Measurements from ENCODE around the gene CRLF3.
"Not testable (repeated sequence)": the region's sequence is repeated elsewhere in the genome, so short reads cannot be mapped to it uniquely, and the experiment has no call there.

DNA sequence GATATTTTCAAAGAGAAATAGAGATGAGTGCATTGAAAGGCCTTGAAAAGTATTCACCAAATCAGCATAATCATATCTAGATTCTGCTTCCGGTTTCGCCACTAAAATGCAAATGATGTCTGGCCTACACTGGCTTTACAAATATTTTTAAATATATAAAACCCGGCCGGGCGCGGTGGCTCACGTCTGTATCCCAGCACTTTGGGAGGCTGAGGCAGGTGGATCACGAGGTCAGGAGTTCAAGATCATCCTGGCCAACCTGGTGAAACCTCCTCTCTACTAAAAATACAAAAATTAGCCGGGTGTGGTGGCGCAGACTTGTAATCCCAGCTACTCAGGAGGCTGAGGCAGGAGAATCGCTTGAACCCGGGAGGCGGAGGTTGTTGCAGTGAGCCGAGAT lies 1.6 kb downstream of the CRLF3 start:
- TF ChIP-seq, protein P1, sequence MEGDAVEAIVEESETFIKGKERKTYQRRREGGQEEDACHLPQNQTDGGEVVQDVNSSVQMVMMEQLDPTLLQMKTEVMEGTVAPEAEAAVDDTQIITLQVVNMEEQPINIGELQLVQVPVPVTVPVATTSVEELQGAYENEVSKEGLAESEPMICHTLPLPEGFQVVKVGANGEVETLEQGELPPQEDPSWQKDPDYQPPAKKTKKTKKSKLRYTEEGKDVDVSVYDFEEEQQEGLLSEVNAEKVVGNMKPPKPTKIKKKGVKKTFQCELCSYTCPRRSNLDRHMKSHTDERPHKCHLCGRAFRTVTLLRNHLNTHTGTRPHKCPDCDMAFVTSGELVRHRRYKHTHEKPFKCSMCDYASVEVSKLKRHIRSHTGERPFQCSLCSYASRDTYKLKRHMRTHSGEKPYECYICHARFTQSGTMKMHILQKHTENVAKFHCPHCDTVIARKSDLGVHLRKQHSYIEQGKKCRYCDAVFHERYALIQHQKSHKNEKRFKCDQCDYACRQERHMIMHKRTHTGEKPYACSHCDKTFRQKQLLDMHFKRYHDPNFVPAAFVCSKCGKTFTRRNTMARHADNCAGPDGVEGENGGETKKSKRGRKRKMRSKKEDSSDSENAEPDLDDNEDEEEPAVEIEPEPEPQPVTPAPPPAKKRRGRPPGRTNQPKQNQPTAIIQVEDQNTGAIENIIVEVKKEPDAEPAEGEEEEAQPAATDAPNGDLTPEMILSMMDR (IDR thresholded peaks at IDR 0.05), result not testable (repeated sequence)
- not testable (repeated sequence) for TF ChIP-seq EZH2 (IDR thresholded peaks at IDR 0.05; ENCODE audit: borderline replicate concordance, insufficient read depth, low read depth, low read length, poor library complexity, severe bottlenecking)

Data from B cell (primary cell).